Smooth muscle cell (in vitro differentiated cells): ENCODE measurements around the gene SLC15A4. TPM values are rescaled to one million over a fixed set of nuclear protein-coding genes. Genes with fewer than 3 reads are reported as not detected.

Experiments
- DNase-seq: peaks from one replicate; lab custom pipeline; 2025; ENCODE audit not compliant: unreplicated experiment; lab: John Stamatoyannopoulos, UW
- H2AFZ ChIP-seq: fragments of 200-600 bp; sonication (generic); 2 replicates; pipeline ENCODE4 v1.6.0; 2016; ENCODE audit warnings: antibody characterized with exemption, low read depth, mild to moderate bottlenecking
- H3F3A ChIP-seq: fragments of 200-600 bp; sonication (generic); 2 replicates; pipeline ENCODE4 v1.6.0; 2017; ENCODE audit warnings: antibody characterized with exemption, low read depth
- H3K27ac ChIP-seq: fragments of 200-600 bp; sonication (generic); 2 replicates; pipeline ENCODE4 v1.5.1; 2016; ENCODE audit warnings: low read depth, mild to moderate bottlenecking
- H3K27me3 ChIP-seq: fragments of 200-600 bp; sonication (generic); 2 replicates; pipeline ENCODE4 v1.6.1; 2016; ENCODE audit warnings: low read depth, mild to moderate bottlenecking
- H3K36me3 ChIP-seq: fragments of 200-600 bp; sonication (generic); 2 replicates; pipeline ENCODE4 v1.5.1; 2016; ENCODE audit warnings: low read depth
- H3K4me1 ChIP-seq: fragments of 200-600 bp; sonication (generic); 2 replicates; pipeline ENCODE4 v1.5.1; 2016; ENCODE audit warnings: low read depth
- H3K4me2 ChIP-seq: fragments of 200-600 bp; sonication (generic); 2 replicates; pipeline ENCODE4 v1.6.0; 2016; ENCODE audit warnings: mild to moderate bottlenecking
- H3K4me3 ChIP-seq: fragments of 200-600 bp; sonication (generic); 2 replicates; pipeline ENCODE4 v1.5.1; 2016; ENCODE audit warnings: mild to moderate bottlenecking
- H3K79me2 ChIP-seq: fragments of 200-600 bp; sonication (generic); 2 replicates; pipeline ENCODE4 v1.6.0; 2016; ENCODE audit warnings: low read depth, mild to moderate bottlenecking
- H3K9ac ChIP-seq: fragments of 200-600 bp; sonication (generic); 2 replicates; pipeline ENCODE4 v1.6.0; 2016; ENCODE audit warnings: low read depth
- H3K9me3 ChIP-seq: fragments of 200-600 bp; sonication (generic); replicated peaks from 2 replicates; pipeline ENCODE4 v1.5.1; 2016; ENCODE audit warnings: low read depth
- H4K20me1 ChIP-seq: fragments of 200-600 bp; sonication (generic); 2 replicates; pipeline ENCODE4 v1.6.0; 2016; ENCODE audit warnings: low read depth
- CTCF ChIP-seq: fragments of 200-600 bp; sonication (generic); IDR thresholded peaks from 2 replicates; pipeline ENCODE4 v1.5.1; 2017; ENCODE audit warnings: borderline replicate concordance, mild to moderate bottlenecking, antibody characterized with exemption; ENCODE audit not compliant: insufficient read depth, poor library complexity, severe bottlenecking
- WGBS: methylation state at CpG from one replicate; pipeline ENCODE4 v1.1.7; 2016; ENCODE audit warnings: low lambda C conversion rate; 5-methylcytosine and 5-hydroxymethylcytosine counted together
- polyA plus RNA-seq: library from polyadenylated mRNA; unstranded; fragments of >200 nt; fragmentation: Nextera tagmentation; extraction: Ambion mirVana; gene quantifications from 2 replicates; pipeline ENCODE4 v1.2.1, GENCODE V29; 2016
- total RNA-seq: library from RNA; depleted of rRNA; stranded (reverse); fragments of >200 nt; gene quantifications from 2 replicates; pipeline ENCODE4 v1.2.3, GENCODE V29; 2014

SLC15A4 gene
- total and polyA plus RNA-seq, 2 experiments from 2014 or later: 35.0 to 37.3 TPM

- H3K4me3 ChIP-seq: no peak overlapping the region
- no peak for DNase-seq
- H3K79me2 ChIP-seq: no peaks in the 10 kb centered on the region
- H3F3A ChIP-seq: no peaks in the 10 kb centered on the region
- H3K27ac ChIP-seq: no peak overlapping the region
- H3K9ac ChIP-seq: no peak overlapping the region
- no peak for TF ChIP-seq CTCF
- WGBS: 95% methylated on average over 30 of the region's 30 CpGs
- peaks cover 6% of the 10 kb centered on the region for H3K4me1 ChIP-seq
- H3K9me3 ChIP-seq: no peaks in the 10 kb centered on the region
- H3K36me3 ChIP-seq: peaks cover 10% of the 10 kb centered on the region
- no peaks in the 10 kb centered on the region for H3K27me3 ChIP-seq
- H3K4me2 ChIP-seq: no peak overlapping the region
- peaks cover 18% of the 10 kb centered on the region for H4K20me1 ChIP-seq
- no peak overlapping the region for H2AFZ ChIP-seq
Measured at GRCh38 chr12:128795530-128796361, 28.0 kb downstream of the SLC15A4 start.

GRCh38 chr12:128794661-128795529, 28.9 kb downstream of the SLC15A4 start:
- Histone ChIP-seq H3F3A (no peaks in the 10 kb centered on the region), H3K4me3 (no peak overlapping the region), H3K9me3 (no peaks in the 10 kb centered on the region), H3K27me3 (no peaks in the 10 kb centered on the region), H3K4me2 (no peak overlapping the region), H3K36me3 (peaks cover 4% of the 10 kb centered on the region), H3K4me1 (peaks cover 6% of the 10 kb centered on the region), H3K9ac (no peak overlapping the region), H3K27ac (no peak overlapping the region), H2AFZ (no peak overlapping the region), H3K79me2 (no peaks in the 10 kb centered on the region), H4K20me1 (peaks cover 13% of the 10 kb centered on the region)
- no peak for DNase-seq
- WGBS: 83% methylated on average over 20 of the region's 20 CpGs
- no peak for TF ChIP-seq CTCF

- H2AFZ ChIP-seq: no peak overlapping the region
- no peaks in the 10 kb centered on the region for H3K79me2 ChIP-seq
- peaks cover 13% of the 10 kb centered on the region for H4K20me1 ChIP-seq
- WGBS: 95% methylated on average over 6 of the region's 6 CpGs
- no peaks in the 10 kb centered on the region for H3F3A ChIP-seq
- H3K4me2 ChIP-seq: no peak overlapping the region
- no peaks in the 10 kb centered on the region for H3K27me3 ChIP-seq
- no peak overlapping the region for H3K9ac ChIP-seq
- no peak for TF ChIP-seq CTCF
- H3K27ac ChIP-seq: no peak overlapping the region
- no peak for DNase-seq
- H3K9me3 ChIP-seq: no peaks in the 10 kb centered on the region
- H3K36me3 ChIP-seq: peaks cover 4% of the 10 kb centered on the region
- no peak overlapping the region for H3K4me3 ChIP-seq
- peaks cover 6% of the 10 kb centered on the region for H3K4me1 ChIP-seq
Measured at GRCh38 chr12:128793701-128794100, 30.1 kb downstream of the SLC15A4 start.
